Posterior cingulate gyrus (tissue), 11 donors: ENCODE data around the gene CLNK.

Source experiments
- DNase-seq, 10 donors: peaks; one replicate each; pipeline versions ENCODE4 v3.0.0 to v3.0.0-alpha.2; 2020 to 2021; ENCODE audit warnings: mixed read lengths in 3 of 10
- intact Hi-C: fragments of 100-400 bp; cut with DNase I; formaldehyde crosslinking; loops from one replicate; pipeline ENCODE4 v1.15.1; 2023

CLNK gene

DNA sequence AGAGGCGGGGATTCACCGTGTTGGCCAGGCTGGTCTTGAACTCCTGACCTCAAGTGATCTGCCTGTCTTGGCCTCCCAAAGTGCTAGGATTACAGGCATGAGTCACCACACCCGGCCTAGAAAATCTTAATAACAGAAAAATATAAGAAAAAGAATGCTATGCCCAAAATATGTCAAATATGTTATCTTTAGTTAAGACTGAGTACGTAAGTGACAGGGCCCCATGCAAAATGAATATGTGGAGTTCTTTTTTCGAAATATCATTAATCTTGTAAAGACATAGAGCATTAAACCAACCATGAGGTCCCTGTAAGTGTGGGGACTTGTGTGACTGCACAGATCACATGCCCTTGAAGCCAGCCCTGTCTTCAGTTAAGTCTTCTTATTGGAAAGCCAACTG is 218.4 kb downstream of the CLNK start:
- intact Hi-C loops, result no loop called here
- no peak for DNase-seq

DNA sequence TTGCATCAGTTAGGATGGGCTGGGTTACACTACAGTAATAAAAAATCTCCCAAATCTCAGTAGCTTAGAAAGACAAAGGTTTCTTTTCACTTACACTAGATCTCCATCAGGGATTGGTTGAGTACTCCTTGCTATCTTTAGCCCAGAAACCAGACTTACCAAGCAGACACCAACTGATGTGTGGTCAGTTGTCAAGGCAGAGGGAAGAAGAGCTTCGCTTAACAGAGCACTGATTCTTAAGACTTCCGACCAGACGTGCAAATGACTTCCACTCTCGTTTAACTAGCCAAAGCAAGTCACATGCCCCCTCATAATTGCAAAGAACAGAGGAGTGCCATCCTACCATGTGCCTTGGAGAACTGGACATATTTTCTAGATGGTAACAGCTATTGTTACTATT is 221.7 kb downstream of the CLNK start:
- intact Hi-C loops, result no loop called here
- DNase-seq, result no peak

DNA sequence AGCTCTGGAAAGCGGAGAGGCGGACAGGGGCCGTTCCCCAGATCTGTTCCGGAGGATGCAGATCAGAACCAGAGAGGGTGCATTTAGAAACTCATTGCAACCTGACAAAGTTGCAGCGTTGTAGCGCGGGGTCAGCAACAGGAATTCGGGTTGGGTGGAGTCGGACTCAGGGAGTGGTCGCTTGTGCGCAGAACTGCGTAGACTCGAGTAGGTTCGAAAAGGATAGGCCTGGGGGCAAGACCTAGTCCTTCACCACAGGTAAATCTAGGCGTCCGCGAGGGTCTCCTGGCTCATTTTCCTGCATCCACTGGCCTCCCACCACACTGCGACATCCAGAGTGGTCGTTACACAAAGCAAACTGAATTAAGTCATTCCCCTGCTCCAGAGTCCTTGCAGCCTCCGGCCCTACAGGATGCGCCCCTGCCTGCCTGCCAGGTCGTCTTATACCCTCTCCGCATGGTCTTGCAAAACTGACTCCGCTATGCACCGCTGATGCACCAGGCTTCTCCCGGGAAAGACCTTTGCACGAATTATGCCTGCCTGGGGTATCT is 222.6 kb downstream of the CLNK start:
- intact Hi-C loops, result no loop called here

GRCh38 chr4:10461091-10461849 is 223.3 kb downstream of the CLNK start:
- peak in 4 of 10 donors; percentile 31 to 87 (median 48) for DNase-seq
- intact Hi-C loops, result no loop called here

More for the DNA sequence above, 222.6 kb downstream of the CLNK start:
- peak in 1 of 10 donors; percentile 47 for DNase-seq

DNA sequence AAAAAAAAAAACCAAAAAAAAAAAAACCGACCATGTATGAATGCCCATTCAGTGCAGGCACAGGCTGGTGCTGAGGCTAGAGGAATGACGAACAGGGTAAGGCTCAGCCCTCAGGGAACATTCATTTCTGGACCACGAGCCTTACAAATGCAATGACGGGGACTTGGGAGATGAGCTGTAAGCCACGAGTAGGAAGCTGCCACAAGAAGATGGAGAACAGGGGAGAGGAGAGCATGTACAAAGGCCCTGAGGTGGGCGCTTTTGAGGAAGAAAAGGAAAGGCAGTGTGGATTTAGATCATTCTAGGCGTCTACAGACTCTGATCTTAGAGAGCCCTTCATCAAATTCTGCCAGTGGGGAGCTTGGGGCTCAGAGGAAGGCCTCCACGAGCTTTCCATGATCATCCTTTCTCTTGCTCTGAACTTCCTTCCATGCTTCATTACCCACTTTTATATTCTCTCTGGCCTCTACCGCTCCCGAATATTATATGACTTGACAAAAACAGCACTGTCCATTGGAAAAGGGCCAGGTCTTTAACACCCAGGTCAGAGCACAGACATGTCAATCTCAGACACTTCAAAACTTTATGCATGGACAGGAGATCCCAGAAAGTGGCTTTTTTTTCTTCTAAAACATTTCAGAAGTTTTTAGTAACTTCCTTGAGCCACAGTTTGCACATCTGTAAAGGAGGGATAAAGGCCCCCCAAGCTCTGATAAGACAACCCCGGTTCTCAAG is 224.1 kb downstream of the CLNK start:
- no peak for DNase-seq
- intact Hi-C loops, result no loop called here

- DNase-seq, result no peak
- intact Hi-C loops, result no loop called here
Measured at GRCh38 chr4:10459305-10459704, 225.3 kb downstream of the CLNK start.

DNA sequence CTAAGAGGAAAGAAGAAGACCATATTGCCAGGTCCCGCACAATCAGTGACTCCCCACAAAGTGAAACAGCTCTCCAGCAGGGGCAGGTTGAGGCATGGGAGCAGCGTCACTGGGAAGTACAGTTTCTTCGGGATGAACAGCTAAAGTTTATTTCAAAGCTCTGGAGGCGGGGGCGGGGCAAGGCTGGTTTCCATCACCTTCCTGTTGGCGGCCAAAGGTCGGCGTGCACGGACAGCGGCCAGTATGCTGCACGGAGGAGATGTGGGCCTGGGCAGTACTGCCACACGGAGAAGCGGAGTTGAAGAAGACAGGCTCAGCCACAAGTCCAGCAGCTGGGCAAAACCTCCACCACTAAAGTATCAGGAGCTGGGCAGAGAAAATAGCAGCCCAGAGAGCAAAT is 226.4 kb downstream of the CLNK start:
- peak in 2 of 10 donors; percentile 54 to 79 for DNase-seq

GRCh38 chr4:10457255-10457801 is 227.2 kb downstream of the CLNK start, which contains the start of gene ZNF518B:
ZNF518B (minus strand) TSS chr4:10457426; CDS start chr4:10446328, 11,098 bp downstream.
- intact Hi-C loops, result no loop called here
- DNase-seq, result peak in 9 of 10 donors; percentile 24 to 92 (median 48)

More for the DNA sequence above, 226.4 kb downstream of the CLNK start:
- intact Hi-C loops, result no loop called here

- peak in 9 of 10 donors; percentile 18 to 90 (median 37) for DNase-seq
- intact Hi-C loops, result no loop called here
Measured at GRCh38 chr4:10456595-10457254, 227.8 kb downstream of the CLNK start.

DNA sequence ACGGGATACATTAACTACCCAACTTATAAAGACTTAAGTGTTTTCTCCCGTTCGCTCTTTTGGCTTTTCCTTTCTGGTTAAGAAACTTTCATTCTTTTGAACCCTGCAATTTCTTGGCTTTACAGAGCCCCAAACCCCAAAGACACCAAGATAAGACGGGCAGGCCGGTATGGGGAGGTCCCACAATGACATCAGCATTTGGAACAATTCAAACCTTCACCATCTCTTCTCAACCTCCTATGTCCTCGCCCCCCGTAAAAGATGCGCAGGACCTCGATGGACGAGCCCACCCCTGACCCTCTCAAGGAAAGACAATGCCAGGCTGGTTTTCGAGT is 228.3 kb downstream of the CLNK start:
- DNase-seq, result no peak
- intact Hi-C loops, result no loop called here

DNA sequence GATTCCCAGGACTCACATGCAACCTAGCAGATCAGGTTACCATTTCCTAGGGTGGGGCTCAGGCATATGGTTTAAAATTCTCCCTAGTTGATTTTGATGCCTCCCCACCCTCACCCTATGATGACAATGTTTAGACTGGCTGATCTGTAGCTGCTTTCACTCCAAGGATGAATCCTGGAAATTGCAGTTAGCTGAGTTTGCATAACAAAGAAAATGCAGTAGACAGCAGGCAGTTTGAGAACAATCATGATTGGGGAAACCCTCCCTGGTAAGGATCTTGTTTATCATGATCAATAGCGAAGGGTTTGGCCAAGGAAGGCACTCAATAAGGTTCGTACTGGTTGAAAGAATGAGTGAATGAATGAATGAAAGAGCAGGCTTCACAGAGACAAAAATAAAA is 229.4 kb downstream of the CLNK start:
- no peak for DNase-seq
- intact Hi-C loops, result no loop called here

GRCh38 chr4:10454726-10455125 is 229.8 kb downstream of the CLNK start:
- intact Hi-C loops, result no loop called here
- DNase-seq, result no peak

DNA sequence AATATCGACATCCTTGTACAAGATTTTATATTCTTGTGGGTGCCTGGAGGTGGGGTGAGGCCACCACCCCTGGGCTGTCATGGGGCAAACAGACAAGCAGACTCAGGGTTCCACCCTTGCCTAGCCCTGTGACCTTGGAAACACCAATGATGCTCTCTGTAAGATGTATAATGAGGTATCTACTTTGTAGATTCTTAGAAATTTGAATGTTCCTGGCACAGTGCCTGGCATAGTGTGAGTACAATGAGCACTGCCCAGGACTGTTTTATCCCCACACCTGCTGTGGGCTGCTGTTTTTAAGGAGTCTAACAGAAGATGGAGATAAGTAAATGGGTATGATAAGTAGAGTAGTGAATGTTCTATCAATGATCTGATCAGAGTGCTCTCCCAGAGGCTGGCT is 230.4 kb downstream of the CLNK start:
- intact Hi-C loops, result no loop called here
- no peak for DNase-seq

DNA sequence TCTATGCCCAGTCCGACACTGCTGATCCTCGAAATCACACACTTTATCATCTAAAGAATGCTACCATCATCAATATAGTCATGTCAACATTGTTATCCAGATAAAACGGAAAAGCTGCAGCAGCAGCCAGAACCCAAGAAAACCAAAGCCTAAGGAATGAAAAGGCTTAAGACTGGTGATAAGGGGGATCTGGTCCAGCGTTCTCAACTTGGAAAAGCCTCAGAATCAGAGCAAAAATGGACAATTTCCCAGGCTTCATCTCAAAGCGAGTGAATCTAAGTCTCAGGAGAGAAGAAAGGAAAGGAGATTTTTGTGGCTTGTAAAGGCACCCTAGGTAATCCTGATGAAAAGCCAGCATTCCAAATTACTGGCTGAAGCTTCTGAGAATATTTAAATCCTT is 235.6 kb downstream of the CLNK start:
- no peak for DNase-seq
- intact Hi-C loops, result no loop called here

DNA sequence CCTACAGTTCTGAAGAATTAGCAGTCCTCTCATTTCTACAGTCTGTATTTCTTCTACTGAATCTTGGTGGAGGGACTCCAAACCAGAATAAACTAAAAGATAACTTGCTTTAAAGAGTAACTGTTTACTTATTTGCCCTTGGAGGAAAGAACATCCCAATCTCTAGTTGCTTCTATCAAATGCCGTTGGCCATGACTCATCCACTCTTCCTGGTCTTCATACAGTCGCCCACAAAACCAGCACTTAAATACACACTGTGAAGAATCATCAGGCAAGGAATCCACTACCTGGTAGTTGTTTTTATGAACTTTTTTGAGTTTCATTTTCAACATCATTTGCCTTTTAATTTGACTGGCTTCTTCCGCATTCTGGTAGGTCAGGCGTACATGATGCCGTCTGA is 241.6 kb downstream of the CLNK start:
- intact Hi-C loops, result no loop called here
- DNase-seq, result no peak

GRCh38 chr4:10441512-10441911 is 243.1 kb downstream of the CLNK start:
- intact Hi-C loops, result no loop called here
- DNase-seq, result no peak

GRCh38 chr4:10438924-10439323 is 245.6 kb downstream of the CLNK start:
- intact Hi-C loops, result no loop called here

GRCh38 chr4:10437735-10438134 is 246.8 kb downstream of the CLNK start:
- no peak for DNase-seq
- intact Hi-C loops, result no loop called here

More at GRCh38 chr4:10438924-10439323, 245.6 kb downstream of the CLNK start:
- no peak for DNase-seq
